ENCODE data around the gene C19orf44. TPM values are rescaled to one million over a fixed set of nuclear protein-coding genes. Genes with fewer than 3 reads are reported as not detected.

The C19orf44 gene
- 4.6 and 5.6 TPM in 2 replicates for total RNA-seq

DNA sequence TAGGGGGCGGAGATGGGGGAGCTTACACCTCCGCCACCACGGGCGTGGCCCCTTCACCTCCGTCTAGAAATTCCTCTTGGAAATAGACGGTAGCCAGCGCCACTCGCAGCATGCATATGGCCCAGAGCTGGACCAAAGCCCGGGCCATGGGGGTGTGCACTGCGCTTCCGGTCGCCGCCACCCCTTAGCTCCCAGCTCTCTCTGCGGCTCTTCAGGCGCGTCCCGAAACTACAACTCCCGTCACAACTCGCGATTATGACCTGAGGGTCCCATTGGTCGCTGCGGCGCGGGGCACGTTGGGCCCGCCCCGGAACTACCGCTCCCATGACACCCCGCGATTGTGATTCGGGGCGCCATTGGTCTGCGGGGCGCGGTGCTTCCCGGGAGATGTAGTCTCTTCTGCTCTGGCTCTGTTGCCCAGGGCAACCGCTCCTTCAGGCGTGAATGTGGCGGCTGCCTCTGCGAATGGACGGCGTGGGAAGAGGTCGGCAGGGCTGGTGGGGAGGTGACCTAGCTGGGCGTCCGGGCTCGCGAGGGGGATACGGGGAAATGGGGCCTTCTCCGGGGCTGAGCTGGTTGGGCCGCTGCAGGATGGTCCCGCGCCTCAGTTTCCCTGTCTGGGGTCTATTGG, at the start of gene C19orf44, which contains the start of gene CALR3:
TSS of gene C19orf44 (plus strand) at position 413 of the 631 bp plus-strand sequence. CDS start 4,399 bp downstream, outside the sequence.
TSS of gene CALR3 (minus strand) at position 186 of the 631 bp plus-strand sequence. CDS start at position 148, 38 bp downstream.

DNA sequence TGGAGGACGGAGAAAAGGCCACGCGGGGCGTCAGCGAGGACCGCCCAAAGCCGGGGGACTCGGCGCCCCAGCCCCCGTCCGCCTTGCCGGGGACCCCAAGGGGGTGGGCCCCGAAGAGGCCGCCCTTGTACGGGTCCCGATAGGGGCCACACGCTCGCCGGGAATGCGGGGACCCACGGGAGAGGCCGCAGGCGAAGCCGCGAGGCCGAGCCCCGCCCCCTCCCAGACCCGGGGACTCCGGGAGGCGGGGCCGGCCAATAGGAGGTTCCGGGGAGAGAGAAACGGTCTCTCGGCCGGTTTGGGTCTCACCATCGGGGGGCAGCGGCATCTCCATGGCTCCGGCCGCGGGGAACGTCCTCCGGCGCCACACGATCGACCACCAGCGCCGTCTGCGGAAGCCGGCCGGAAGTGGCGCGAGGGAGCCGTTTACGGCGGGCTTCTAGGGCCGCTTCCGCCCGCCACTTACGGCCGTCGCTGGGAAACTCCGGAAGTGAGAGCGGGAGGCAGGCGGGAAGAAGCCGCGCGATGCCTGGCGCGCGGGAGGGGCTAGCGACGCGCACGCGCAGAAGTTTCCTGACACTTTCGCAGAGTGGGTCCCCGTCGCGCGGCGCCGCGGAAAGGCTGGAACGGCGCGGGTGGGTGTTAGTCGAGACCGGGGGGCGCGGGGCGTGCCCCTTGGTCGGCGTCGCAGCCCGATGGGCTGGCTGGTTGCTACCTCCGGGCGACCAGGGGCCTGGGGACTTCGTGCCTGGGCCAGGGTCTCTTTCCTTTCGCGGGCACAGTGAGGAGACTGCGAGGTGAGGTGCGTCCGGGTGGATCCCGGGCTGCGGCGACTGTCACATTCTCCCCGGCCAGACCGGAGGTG, 46.1 kb downstream of the C19orf44 start, which contains the start of gene CHERP:
TSS of gene CHERP (minus strand) at position 393 of the 865 bp plus-strand sequence. CDS start at position 334, 59 bp downstream.

Other genes with a start within 250 kb of the C19orf44 start
- gene KLF2, start 171.6 kb upstream of the C19orf44 start, total RNA-seq: 1.7 and 5.6 TPM in 2 replicates
- 6.2 and 9.2 TPM in 2 replicates for gene EPS15L1, start 24.4 kb upstream of the C19orf44 start, total RNA-seq
- gene CALR3, start 227 bp upstream of the C19orf44 start, total RNA-seq: 0.28 TPM in 1 of 2 replicates, not detected in the other
- 2.0 and 4.2 TPM in 2 replicates for gene CHERP, start 46.0 kb downstream of the C19orf44 start, total RNA-seq
- 34.4 and 38.9 TPM in 2 replicates for gene SLC35E1, start 76.0 kb downstream of the C19orf44 start, total RNA-seq
- 2.5 and 6.3 TPM in 2 replicates for gene MED26, start 131.8 kb downstream of the C19orf44 start, total RNA-seq
- 82.0 and 83.0 TPM in 2 replicates for gene SMIM7, start 163.8 kb downstream of the C19orf44 start, total RNA-seq
- gene TMEM38A, start 164.7 kb downstream of the C19orf44 start, total RNA-seq: 2.1 and 5.9 TPM in 2 replicates
- not detected in 2 replicates for gene NWD1, start 223.5 kb downstream of the C19orf44 start, total RNA-seq

Measured in regular cardiac myocyte (primary cell).